22Rv1 (cell line): Measurements from ENCODE around the gene RPL22L1.

ENCODE experiments used
- ZFX ChIP-seq: fragments of 450-650 bp; IDR thresholded peaks from 2 replicates; pipeline ENCODE4 v1.6.1; 2017; ENCODE audit warnings: antibody characterized with exemption, borderline replicate concordance
- TF ChIP-seq, protein P1 (sequence below): fragments of 450-650 bp; IDR thresholded peaks from 2 replicates; pipeline ENCODE4 v1.5.1; 2017; ENCODE audit warnings: mild to moderate bottlenecking

DNA sequence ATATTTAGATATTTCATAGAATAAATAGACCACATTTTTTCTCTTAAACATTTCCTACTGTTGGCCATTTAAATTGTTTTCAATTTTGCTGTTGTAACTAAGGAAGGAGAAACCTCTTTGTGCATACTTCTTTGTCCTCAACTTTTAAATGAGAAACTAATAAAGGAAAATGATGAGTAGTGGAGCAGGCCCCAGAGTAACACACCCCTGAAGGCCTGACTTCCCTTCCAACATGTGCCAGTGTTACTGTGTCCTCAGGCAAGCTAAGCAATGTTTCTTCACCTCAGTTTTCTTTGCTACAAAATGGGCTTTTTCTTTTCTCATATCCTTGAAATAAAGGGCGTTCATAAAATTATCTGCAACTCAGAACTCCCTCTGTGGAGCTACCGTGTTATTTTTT, 53.7 kb downstream of the RPL22L1 start:
- TF ChIP-seq, protein P1, sequence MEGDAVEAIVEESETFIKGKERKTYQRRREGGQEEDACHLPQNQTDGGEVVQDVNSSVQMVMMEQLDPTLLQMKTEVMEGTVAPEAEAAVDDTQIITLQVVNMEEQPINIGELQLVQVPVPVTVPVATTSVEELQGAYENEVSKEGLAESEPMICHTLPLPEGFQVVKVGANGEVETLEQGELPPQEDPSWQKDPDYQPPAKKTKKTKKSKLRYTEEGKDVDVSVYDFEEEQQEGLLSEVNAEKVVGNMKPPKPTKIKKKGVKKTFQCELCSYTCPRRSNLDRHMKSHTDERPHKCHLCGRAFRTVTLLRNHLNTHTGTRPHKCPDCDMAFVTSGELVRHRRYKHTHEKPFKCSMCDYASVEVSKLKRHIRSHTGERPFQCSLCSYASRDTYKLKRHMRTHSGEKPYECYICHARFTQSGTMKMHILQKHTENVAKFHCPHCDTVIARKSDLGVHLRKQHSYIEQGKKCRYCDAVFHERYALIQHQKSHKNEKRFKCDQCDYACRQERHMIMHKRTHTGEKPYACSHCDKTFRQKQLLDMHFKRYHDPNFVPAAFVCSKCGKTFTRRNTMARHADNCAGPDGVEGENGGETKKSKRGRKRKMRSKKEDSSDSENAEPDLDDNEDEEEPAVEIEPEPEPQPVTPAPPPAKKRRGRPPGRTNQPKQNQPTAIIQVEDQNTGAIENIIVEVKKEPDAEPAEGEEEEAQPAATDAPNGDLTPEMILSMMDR = no peak
- no peak for TF ChIP-seq ZFX
